Prostate gland (tissue), 2 donors: Measurements from ENCODE around the gene TRAK1.

Experiments
- CTCF ChIP-seq, 4 experiments: fragments of 200-600 bp in 2 of 4; fragments of 450-650 bp in 2 of 4; sonication (generic) in 2 of 4; IDR thresholded peaks; 1 replicate in 3 of 4; 2 replicates in 1 of 4; pipeline ENCODE4 v1.5.1; 2016 to 2019; ENCODE audit warnings: antibody characterized with exemption in 4 of 4, mild to moderate bottlenecking in 2 of 4, moderate library complexity in 2 of 4
- POLR2A ChIP-seq: fragments of 450-650 bp; IDR thresholded peaks from one replicate; pipeline ENCODE4 v1.6.1; 2016; ENCODE audit warnings: antibody characterized with exemption, mild to moderate bottlenecking
- POLR2AphosphoS5 ChIP-seq: sonication (generic); formaldehyde crosslinking; IDR thresholded peaks from one replicate; pipeline ENCODE4 v1.6.1; 2017; ENCODE audit warnings: antibody characterized with exemption

GRCh38 chr3:42164656-42165055 is 73.5 kb downstream of the TRAK1 start:
- TF ChIP-seq POLR2AphosphoS5, result no peak
- no peak for TF ChIP-seq CTCF (IDR thresholded peaks at IDR 0.05)
- TF ChIP-seq POLR2A, result no peak
